K562 (cell line): ENCODE results near the gene HLA-F. TPM values are rescaled to one million over a fixed set of nuclear protein-coding genes. Genes with fewer than 3 reads are reported as not detected.

Source experiments
- ATAC-seq: fragments of 200-7000 bp; cut with Tn5 transposase; 3 replicates; pipeline ENCODE4 v1.9.1; 2020; ENCODE audit warnings: moderate library complexity
- BruUV-seq: library from RNA; stranded (reverse); fragments of 400-500 nt; replicated peaks from 2 replicates; lab custom pipeline; 2021; lab: Mats Ljungman, UMichigan
- CTCF ChIA-PET: fragments of 300-600 bp; formaldehyde crosslinking; extraction: SDS; loops from one replicate; lab custom pipeline; 2021; ENCODE audit warnings: low intra/inter-chr PET ratio; lab: Yijun Ruan, JAX
- POLR2A ChIA-PET: fragments of 300-600, 350-650 bp; sonication (Branson Sonifier 250); formaldehyde crosslinking; extraction: SDS; loops from one replicate; lab custom pipeline; 2021; ENCODE audit warnings: antibody characterized with exemption, inconsistent platforms; lab: Yijun Ruan, JAX
- DNase-seq, 4 experiments: peaks; one replicate each; pipeline versions ENCODE4 v3.0.0 to v3.0.0-alpha.2; 2011 to 2018; ENCODE audit warnings: low spot score in 3 of 4, mixed read lengths in 3 of 4; ENCODE audit errors: extremely low read depth in 1 of 4
- FAIRE-seq: peaks from 2 replicates; lab custom pipeline; 2011; peaks lifted over from hg19 to GRCh38; lab: Jason Lieb, UNC
- H2AFZ ChIP-seq: 2 replicates; pipeline ENCODE4 v1.6.0; 2011; ENCODE audit warnings: low read depth, low read length, control low read depth, inconsistent platforms
- H3K27ac ChIP-seq: fragments of 200-600 bp; 3 replicates; pipeline ENCODE4 v1.8.0; 2011; ENCODE audit warnings: low read depth, mild to moderate bottlenecking, control low read depth, inconsistent platforms, low read length, moderate library complexity, mixed read lengths; ENCODE audit errors: extremely low read depth
- H3K27me3 ChIP-seq, 2 experiments: fragments of 300-600 bp in 1 of 2; 2 replicates in 1 of 2; 3 replicates in 1 of 2; pipeline versions ENCODE4 v1.6.0 to v1.8.0; 2011; ENCODE audit warnings: inconsistent platforms in 2 of 2, low read length in 2 of 2, mild to moderate bottlenecking in 1 of 2, mixed read lengths in 1 of 2, moderate library complexity in 1 of 2; ENCODE audit not compliant: control insufficient read depth in 2 of 2, insufficient read depth in 2 of 2
- H3K36me3 ChIP-seq: fragments of 300-600 bp; 3 replicates; pipeline ENCODE4 v1.8.0; 2011; ENCODE audit warnings: mild to moderate bottlenecking, low read length, inconsistent platforms; ENCODE audit not compliant: control insufficient read depth, insufficient read depth
- H3K4me1 ChIP-seq, 2 experiments: fragments of 200-600 bp in 1 of 2; replicated peaks in 1 of 2; 2 replicates in 1 of 2; 3 replicates in 1 of 2; pipeline versions ENCODE4 v1.5.1 to v1.8.0; 2011; ENCODE audit warnings: inconsistent platforms in 2 of 2, low read length in 2 of 2, mild to moderate bottlenecking in 1 of 2, mixed read lengths in 1 of 2, moderate library complexity in 1 of 2; ENCODE audit not compliant: control insufficient read depth in 2 of 2, insufficient read depth in 2 of 2
- H3K4me2 ChIP-seq: 2 replicates; pipeline ENCODE4 v1.6.1; 2011; ENCODE audit warnings: low read length, control low read depth, inconsistent platforms, mixed read lengths; ENCODE audit not compliant: insufficient read depth
- H3K4me3 ChIP-seq: fragments of 200-600 bp; sonication (generic), shearing (Covaris generic); 2 replicates; pipeline ENCODE4 v1.5.1; 2016; ENCODE audit warnings: control low read depth, inconsistent platforms
- H3K79me2 ChIP-seq: fragments of 200-600 bp; 3 replicates; pipeline ENCODE4 v1.8.0; 2011; ENCODE audit warnings: low read length, inconsistent platforms; ENCODE audit not compliant: control insufficient read depth, insufficient read depth
- H3K9ac ChIP-seq, 2 experiments: 2 replicates each; pipeline versions ENCODE4 v1.6.0 to v1.6.1; 2011; ENCODE audit warnings: low read depth in 2 of 2, low read length in 2 of 2, control low read depth in 1 of 2, inconsistent platforms in 1 of 2, mild to moderate bottlenecking in 1 of 2, mixed read lengths in 1 of 2; ENCODE audit not compliant: insufficient read depth in 1 of 2
- H3K9me1 ChIP-seq: one replicate; pipeline ENCODE4 v1.6.0; 2011; ENCODE audit warnings: inconsistent platforms, mild to moderate bottlenecking, low read length, moderate library complexity; ENCODE audit not compliant: control insufficient read depth, insufficient read depth
- H3K9me3 ChIP-seq: replicated peaks from 2 replicates; pipeline ENCODE4 v1.5.1; 2011; ENCODE audit warnings: low read depth, low read length, inconsistent platforms; ENCODE audit not compliant: control insufficient read depth, insufficient read depth
- H4K20me1 ChIP-seq: replicated peaks from 2 replicates; pipeline ENCODE4 v1.6.1; 2011; ENCODE audit warnings: low read length, inconsistent platforms, mixed read lengths; ENCODE audit not compliant: control insufficient read depth, insufficient read depth
- DNMT1 ChIP-seq: fragments of 450-650 bp; IDR thresholded peaks from 2 replicates; pipeline ENCODE4 v1.6.1; 2016; ENCODE audit warnings: antibody characterized with exemption, mild to moderate bottlenecking
- ETS2 ChIP-seq: IDR thresholded peaks from 2 replicates; pipeline ENCODE4 v1.6.1; 2016; ENCODE audit warnings: borderline replicate concordance, missing genetic modification characterization, mild to moderate bottlenecking, moderate library complexity, missing compliant biosample characterization; ENCODE audit not compliant: poor library complexity, severe bottlenecking
- HCFC1 ChIP-seq: IDR thresholded peaks from 2 replicates; pipeline ENCODE4 v1.6.1; 2012; ENCODE audit warnings: low read depth, low read length, improper control_type of control experiment
- ID3 ChIP-seq, 2 experiments: fragments of 250-450 bp in 1 of 2; fragments of 450-650 bp in 1 of 2; sonication (Bioruptor Pico) in 1 of 2; IDR thresholded peaks; 2 replicates each; pipeline versions ENCODE4 v1.6.1 to v1.8.0; 2016 to 2021; ENCODE audit warnings: mild to moderate bottlenecking in 2 of 2, moderate library complexity in 2 of 2, missing compliant biosample characterization in 1 of 2, missing genetic modification characterization in 1 of 2
- LCOR ChIP-seq: sonication (generic); formaldehyde crosslinking; IDR thresholded peaks from 2 replicates; pipeline ENCODE4 v1.8.0; 2022; ENCODE audit warnings: mild to moderate bottlenecking, missing genetic modification reagents
- RBM25 ChIP-seq: fragments of 200-400 bp; formaldehyde crosslinking; IDR thresholded peaks from 2 replicates; pipeline ENCODE4 v1.6.1; 2018; ENCODE audit warnings: low read length, low read depth, moderate library complexity; ENCODE audit not compliant: severe bottlenecking
- ZNF121 ChIP-seq: sonication (generic); formaldehyde crosslinking; conservative IDR thresholded peaks from 2 replicates; pipeline ENCODE4 v1.8.0; 2022; ENCODE audit warnings: missing genetic modification reagents
- ZNF124 ChIP-seq: sonication (generic); formaldehyde crosslinking; IDR thresholded peaks from 2 replicates; pipeline ENCODE4 v1.8.1; 2022; ENCODE audit warnings: missing genetic modification reagents
- WGBS: fragments of 100-300 bp; shearing (Covaris generic); methylation state at CpG from one replicate; pipeline ENCODE4 v1.1.6; 2016; ENCODE audit warnings: low coverage, mixed read lengths; ENCODE audit not compliant: insufficient coverage; ENCODE audit errors: missing lambda C conversion rate; 5-methylcytosine and 5-hydroxymethylcytosine counted together
- in situ Hi-C: fragments of 300-500 bp; cut with MboI; formaldehyde crosslinking; loops from 4 replicates; pipeline ENCODE4 v1.15.0; 2018; ENCODE audit warnings: inconsistent platforms, mixed read lengths
- intact Hi-C: fragments of 100-400 bp; cut with micrococcal nuclease; formaldehyde crosslinking; loops from 2 replicates; pipeline ENCODE4 v1.14.2; 2022
- polyA plus RNA-seq, 8 experiments: library from polyadenylated mRNA; depleted of rRNA in 4 of 8; stranded (reverse) in 5 of 8; unstranded in 3 of 8; fragments of >200 nt; fragmentation: Nextera tagmentation in 2 of 8; fragmentation: Illumina TruSeq in 1 of 8; extraction: Ambion mirVana in 2 of 8; extraction: Trizol in 1 of 8; gene quantifications; 2 replicates each; pipeline versions ENCODE4 v1.2.1 to v1.2.3, GENCODE V29; 2011 to 2014; ENCODE audit warnings: inconsistent platforms in 1 of 8, missing spikeins in 1 of 8
- total RNA-seq, 7 experiments: library from RNA; depleted of rRNA in 6 of 7; stranded (reverse); fragments of >200 nt in 6 of 7; fragmentation: Illumina TruSeq in 2 of 7; extraction: Trizol in 2 of 7; gene quantifications; 2 replicates each; pipeline versions ENCODE4 v1.2.1 to v1.2.3, GENCODE V29; 2011 to 2021; ENCODE audit warnings: low replicate concordance in 1 of 7
- TF ChIP-seq, protein P1 (sequence below): fragments of 200-400 bp; formaldehyde crosslinking; IDR thresholded peaks from 2 replicates; pipeline ENCODE4 v1.6.1; 2017; ENCODE audit warnings: mild to moderate bottlenecking, low read depth, low read length, moderate library complexity

HLA-F gene
- total and polyA plus RNA-seq, 9 of the 15 experiments (the other 6 are each of a cell fraction or from before 2014, with no cell fraction given) = 0.40 to 0.76 (median 0.46) TPM; not detected in 6

DNA sequence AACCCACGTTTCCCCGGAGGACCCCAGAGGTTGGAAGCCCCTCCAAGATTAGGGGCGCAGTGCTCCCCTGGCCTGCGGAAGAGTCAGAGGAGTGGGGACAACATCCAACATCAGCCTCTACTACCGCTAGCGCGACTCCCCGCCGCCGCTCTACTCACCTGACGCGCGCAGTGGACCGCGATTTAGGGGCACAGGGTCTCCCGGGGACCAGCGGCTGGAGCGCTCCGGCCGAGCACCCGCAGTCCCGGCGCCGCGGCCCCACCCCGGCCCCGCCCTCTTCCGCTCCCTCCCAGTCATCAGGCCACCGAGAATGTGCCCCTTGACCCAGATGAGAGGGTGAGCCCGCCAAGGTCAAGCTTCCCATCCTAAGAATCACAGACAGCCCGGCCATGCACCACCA, 42.3 kb upstream of the HLA-F start, which contains the start of gene ZFP57 (continued):
- TF ChIP-seq ZNF124 (CRISPR knock-in tag) (no peak), DNMT1 (no peak)

DNA sequence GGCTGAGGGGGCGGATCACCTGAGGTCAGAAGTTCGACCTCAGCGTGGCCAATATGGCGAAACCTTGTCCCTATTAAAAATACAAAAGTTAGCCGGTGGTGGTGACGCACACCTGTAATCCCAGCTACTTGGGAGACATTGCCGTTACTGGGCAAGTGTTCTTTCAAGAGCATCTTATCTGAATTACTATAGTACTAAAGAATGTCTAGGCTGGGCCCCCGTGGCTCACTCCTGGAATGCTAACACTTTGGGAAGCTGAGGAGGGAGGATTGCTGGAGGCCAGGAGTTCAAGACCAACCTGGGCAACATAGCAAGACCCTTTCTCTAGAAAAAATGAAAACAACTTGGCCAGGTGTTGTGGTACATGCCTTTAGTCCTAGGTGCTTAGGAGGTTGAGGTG, 41.4 kb upstream of the HLA-F start:
- peak; percentile 23 for FAIRE-seq
- Histone ChIP-seq H3K36me3 (no peaks in the 10 kb centered on the region), H4K20me1 (no peaks in the 10 kb centered on the region), H3K4me1 (peaks cover 0 to 9% of the 10 kb centered on the region in 2 experiments; a peak in 2 of 5 replicates), H3K4me3 (no peak overlapping the region), H3K79me2 (no peaks in the 10 kb centered on the region), H2AFZ (no peak overlapping the region), H3K27me3 (peaks cover 13 to 30% of the 10 kb centered on the region in 2 experiments; a peak in 4 of 5 replicates), H3K9ac (no peak overlapping the region), H3K4me2 (no peak overlapping the region), H3K9me1 (no peaks in the 10 kb centered on the region), H3K27ac (no peak overlapping the region), H3K9me3 (no peaks in the 10 kb centered on the region)
- intact Hi-C loops (no loop called here), in situ Hi-C loops (no loop called here)
- no peak for ATAC-seq
- ChIA-PET CTCF (no interaction called here), POLR2A (interaction anchor here (0.8 kb wide), 1 partner anchor 25 kb away, joined by 5 read pairs; no protein-coding TSS in a partner anchor)
- BruUV-seq = no TSS peak
- no peak for DNase-seq
- 27% methylated on average over 8 of the region's 8 CpGs for WGBS
- TF ChIP-seq, protein P1, sequence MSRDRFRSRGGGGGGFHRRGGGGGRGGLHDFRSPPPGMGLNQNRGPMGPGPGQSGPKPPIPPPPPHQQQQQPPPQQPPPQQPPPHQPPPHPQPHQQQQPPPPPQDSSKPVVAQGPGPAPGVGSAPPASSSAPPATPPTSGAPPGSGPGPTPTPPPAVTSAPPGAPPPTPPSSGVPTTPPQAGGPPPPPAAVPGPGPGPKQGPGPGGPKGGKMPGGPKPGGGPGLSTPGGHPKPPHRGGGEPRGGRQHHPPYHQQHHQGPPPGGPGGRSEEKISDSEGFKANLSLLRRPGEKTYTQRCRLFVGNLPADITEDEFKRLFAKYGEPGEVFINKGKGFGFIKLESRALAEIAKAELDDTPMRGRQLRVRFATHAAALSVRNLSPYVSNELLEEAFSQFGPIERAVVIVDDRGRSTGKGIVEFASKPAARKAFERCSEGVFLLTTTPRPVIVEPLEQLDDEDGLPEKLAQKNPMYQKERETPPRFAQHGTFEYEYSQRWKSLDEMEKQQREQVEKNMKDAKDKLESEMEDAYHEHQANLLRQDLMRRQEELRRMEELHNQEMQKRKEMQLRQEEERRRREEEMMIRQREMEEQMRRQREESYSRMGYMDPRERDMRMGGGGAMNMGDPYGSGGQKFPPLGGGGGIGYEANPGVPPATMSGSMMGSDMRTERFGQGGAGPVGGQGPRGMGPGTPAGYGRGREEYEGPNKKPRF = no peak
- TF ChIP-seq HCFC1 = no peak
- TF ChIP-seq LCOR (CRISPR knock-in tag) = no peak
- TF ChIP-seq ETS2 (tag) = no peak
- peak; percentile 5 for TF ChIP-seq RBM25
- peak; percentile 31; the same call in 1 of the 2 replicates for TF ChIP-seq ZNF121
- no peak for TF ChIP-seq ID3 (CRISPR knock-in tag; IDR thresholded peaks at IDR 0.05)
- no peak for TF ChIP-seq ID3 (tag; IDR thresholded peaks at IDR 0.05)
